HG02759 (cell line): Measurements from ENCODE around the gene NXPH4.

Experiments used
- ATAC-seq: cut with Tn5 transposase; IDR thresholded peaks from one replicate; pipeline ENCODE4 v1.9.1; 2021; ENCODE audit warnings: mild to moderate bottlenecking, moderate library complexity; ENCODE audit not compliant: unreplicated experiment

NXPH4 gene

GRCh38 chr12:57229634-57230380, 13.2 kb downstream of the NXPH4 start, which contains the start of gene SHMT2:
Gene SHMT2, plus strand, starts transcription at chr12:57229711. Its CDS starts 68 bp downstream, at chr12:57229779.
- peak; percentile 64 for ATAC-seq

- ATAC-seq, result no peak
These were observed 14.0 kb downstream of the NXPH4 start for GRCh38 chr12:57230381-57231155.

- no peak for ATAC-seq
These were observed 14.9 kb downstream of the NXPH4 start for GRCh38 chr12:57231276-57232021.

- ATAC-seq, result no peak
These were observed 15.7 kb downstream of the NXPH4 start for GRCh38 chr12:57232156-57232756.

- ATAC-seq, result no peak
These were observed 17.0 kb downstream of the NXPH4 start for GRCh38 chr12:57233357-57234232.

- ATAC-seq, result no peak
These were observed 17.6 kb downstream of the NXPH4 start for GRCh38 chr12:57234233-57234570.

- no peak for ATAC-seq
These were observed 18.0 kb downstream of the NXPH4 start for GRCh38 chr12:57234571-57235016.

GRCh38 chr12:57235017-57235727, 18.6 kb downstream of the NXPH4 start:
- no peak for ATAC-seq

- ATAC-seq, result no peak
These were observed 19.1 kb downstream of the NXPH4 start for GRCh38 chr12:57235728-57236131.

GRCh38 chr12:57236201-57236924, 19.8 kb downstream of the NXPH4 start:
- no peak for ATAC-seq

GRCh38 chr12:57236925-57237595, 20.5 kb downstream of the NXPH4 start:
- ATAC-seq, result no peak

GRCh38 chr12:57237596-57237931, 21.0 kb downstream of the NXPH4 start:
- ATAC-seq, result no peak

- no peak for ATAC-seq
These were observed 21.6 kb downstream of the NXPH4 start for GRCh38 chr12:57237932-57238853.

GRCh38 chr12:57238854-57239554, 22.4 kb downstream of the NXPH4 start:
- ATAC-seq, result peak; percentile 61

GRCh38 chr12:57239587-57240065, 23.0 kb downstream of the NXPH4 start:
- ATAC-seq, result no peak

GRCh38 chr12:57240066-57240921, 23.7 kb downstream of the NXPH4 start:
- peak; percentile 33 for ATAC-seq
